AG09309 (cell line): ENCODE measurements around the gene TOR4A.
"Not testable (repeated sequence)": the region's sequence is repeated elsewhere in the genome, so short reads cannot be mapped to it uniquely, and the experiment has no call there.

ENCODE experiments used
- DNase-seq: peaks from one replicate; pipeline ENCODE4 v3.0.0-alpha.2; 2010; ENCODE audit warnings: low read depth
- H3K4me3 ChIP-seq: 2 replicates; pipeline ENCODE4 v1.5.1; 2011; ENCODE audit warnings: mild to moderate bottlenecking, low read depth, low read length, moderate library complexity; ENCODE audit not compliant: control insufficient read depth
- CTCF ChIP-seq: IDR thresholded peaks from 2 replicates; pipeline ENCODE4 v1.5.1; 2011; ENCODE audit warnings: mild to moderate bottlenecking, low read depth, low read length, inconsistent platforms; ENCODE audit not compliant: insufficient read depth, control insufficient read depth; ENCODE audit errors: missing control alignments

The TOR4A gene

GRCh38 chr9:137234758-137235423 is 42.6 kb upstream of the TOR4A start:
- no peak for DNase-seq
- no peak for TF ChIP-seq CTCF
- H3K4me3 ChIP-seq: no peak overlapping the region

- peak; percentile 4 for TF ChIP-seq CTCF
- no peak overlapping the region for H3K4me3 ChIP-seq
- DNase-seq: no peak
Observed at GRCh38 chr9:137235424-137236237, 41.9 kb upstream of the TOR4A start.

- no peak overlapping the region for H3K4me3 ChIP-seq
- DNase-seq: no peak
- TF ChIP-seq CTCF: peak; percentile 99
Observed at GRCh38 chr9:137236238-137236935, 41.1 kb upstream of the TOR4A start.

GRCh38 chr9:137236936-137237421 is 40.5 kb upstream of the TOR4A start:
- H3K4me3 ChIP-seq: no peak overlapping the region
- TF ChIP-seq CTCF: no peak
- DNase-seq: no peak

GRCh38 chr9:137237759-137238726 is 39.5 kb upstream of the TOR4A start:
- no peak for DNase-seq
- no peak overlapping the region for H3K4me3 ChIP-seq
- TF ChIP-seq CTCF: no peak

GRCh38 chr9:137239541-137240200 is 37.9 kb upstream of the TOR4A start:
- DNase-seq: not testable (repeated sequence)
- peak overlapping the region; percentile 67 for H3K4me3 ChIP-seq
